ENCODE data around the gene ATP8B4.

ATP8B4 gene

DNA sequence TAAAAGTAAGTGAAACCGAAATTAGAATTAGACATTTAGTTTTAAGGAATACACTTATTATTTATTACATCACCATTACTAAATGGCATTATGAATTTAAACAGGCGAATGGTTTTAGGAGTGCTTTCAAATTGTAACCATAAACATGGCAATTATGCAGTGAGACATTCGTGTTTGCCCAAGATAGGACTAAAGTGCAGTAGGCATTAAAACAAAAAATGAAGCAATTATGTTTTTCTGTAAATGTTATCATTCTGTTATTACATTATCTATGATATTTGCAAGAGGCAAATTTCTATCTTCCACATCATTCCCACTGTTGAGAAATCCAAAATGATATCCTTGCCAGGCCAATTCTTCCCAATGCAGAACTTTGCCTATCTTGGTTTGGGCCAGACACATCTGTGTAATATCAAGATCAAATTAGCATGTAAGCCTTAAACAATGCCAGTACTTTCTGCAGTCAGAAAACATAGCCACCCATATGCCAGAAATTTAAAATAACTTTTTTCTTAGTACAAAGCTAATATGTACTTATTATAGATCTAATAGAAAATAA, 156.9 kb downstream of the ATP8B4 start:
- DNase-seq (ENCODE audit: low read depth) = no peak
- H3K4me3 ChIP-seq (ENCODE audit: low read depth, low read length) = no peak overlapping the region
- TF ChIP-seq, protein P1, sequence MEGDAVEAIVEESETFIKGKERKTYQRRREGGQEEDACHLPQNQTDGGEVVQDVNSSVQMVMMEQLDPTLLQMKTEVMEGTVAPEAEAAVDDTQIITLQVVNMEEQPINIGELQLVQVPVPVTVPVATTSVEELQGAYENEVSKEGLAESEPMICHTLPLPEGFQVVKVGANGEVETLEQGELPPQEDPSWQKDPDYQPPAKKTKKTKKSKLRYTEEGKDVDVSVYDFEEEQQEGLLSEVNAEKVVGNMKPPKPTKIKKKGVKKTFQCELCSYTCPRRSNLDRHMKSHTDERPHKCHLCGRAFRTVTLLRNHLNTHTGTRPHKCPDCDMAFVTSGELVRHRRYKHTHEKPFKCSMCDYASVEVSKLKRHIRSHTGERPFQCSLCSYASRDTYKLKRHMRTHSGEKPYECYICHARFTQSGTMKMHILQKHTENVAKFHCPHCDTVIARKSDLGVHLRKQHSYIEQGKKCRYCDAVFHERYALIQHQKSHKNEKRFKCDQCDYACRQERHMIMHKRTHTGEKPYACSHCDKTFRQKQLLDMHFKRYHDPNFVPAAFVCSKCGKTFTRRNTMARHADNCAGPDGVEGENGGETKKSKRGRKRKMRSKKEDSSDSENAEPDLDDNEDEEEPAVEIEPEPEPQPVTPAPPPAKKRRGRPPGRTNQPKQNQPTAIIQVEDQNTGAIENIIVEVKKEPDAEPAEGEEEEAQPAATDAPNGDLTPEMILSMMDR (IDR thresholded peaks at IDR 0.05; ENCODE audit: low read depth, low read length) = no peak
- TF ChIP-seq MYC (IDR thresholded peaks at IDR 0.05; ENCODE audit: low read depth, low read length) = no peak
- TF ChIP-seq, protein P2, sequence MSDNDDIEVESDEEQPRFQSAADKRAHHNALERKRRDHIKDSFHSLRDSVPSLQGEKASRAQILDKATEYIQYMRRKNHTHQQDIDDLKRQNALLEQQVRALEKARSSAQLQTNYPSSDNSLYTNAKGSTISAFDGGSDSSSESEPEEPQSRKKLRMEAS (IDR thresholded peaks at IDR 0.05; ENCODE audit: low read depth, low read length) = no peak
- TF ChIP-seq POLR2A (IDR thresholded peaks at IDR 0.05; ENCODE audit: extremely low read depth, insufficient read length) = no peak

DNA sequence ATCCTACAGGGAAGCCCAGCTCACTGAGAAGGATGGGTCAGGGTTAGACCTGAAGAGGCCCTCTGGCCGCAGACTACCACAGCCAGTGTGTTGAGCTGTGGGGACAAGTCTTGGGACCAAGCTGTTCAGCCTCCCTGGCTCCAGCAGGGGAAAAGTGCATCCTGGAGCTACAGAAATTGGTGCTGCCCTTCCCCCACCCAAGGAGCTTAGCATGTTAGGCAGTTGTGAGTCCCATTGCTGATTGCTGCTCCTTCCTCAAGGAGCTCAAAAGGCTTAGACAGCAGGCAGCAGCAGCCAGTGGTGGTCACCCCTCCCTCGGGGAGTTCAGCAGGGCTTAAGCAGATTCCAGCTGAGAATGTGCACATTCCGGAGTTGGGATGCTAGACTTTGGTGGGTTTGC, 165.6 kb downstream of the ATP8B4 start:
- no peak for DNase-seq (ENCODE audit: low read depth)
- no peak for TF ChIP-seq POLR2A (IDR thresholded peaks at IDR 0.05; ENCODE audit: extremely low read depth, insufficient read length)
- no peak for TF ChIP-seq MYC (IDR thresholded peaks at IDR 0.05; ENCODE audit: low read depth, low read length)
- TF ChIP-seq, protein P2 (IDR thresholded peaks at IDR 0.05; ENCODE audit: low read depth, low read length) = no peak
- TF ChIP-seq, protein P1 (IDR thresholded peaks at IDR 0.05; ENCODE audit: low read depth, low read length) = no peak
- no peak overlapping the region for H3K4me3 ChIP-seq (ENCODE audit: low read depth, low read length)

DNA sequence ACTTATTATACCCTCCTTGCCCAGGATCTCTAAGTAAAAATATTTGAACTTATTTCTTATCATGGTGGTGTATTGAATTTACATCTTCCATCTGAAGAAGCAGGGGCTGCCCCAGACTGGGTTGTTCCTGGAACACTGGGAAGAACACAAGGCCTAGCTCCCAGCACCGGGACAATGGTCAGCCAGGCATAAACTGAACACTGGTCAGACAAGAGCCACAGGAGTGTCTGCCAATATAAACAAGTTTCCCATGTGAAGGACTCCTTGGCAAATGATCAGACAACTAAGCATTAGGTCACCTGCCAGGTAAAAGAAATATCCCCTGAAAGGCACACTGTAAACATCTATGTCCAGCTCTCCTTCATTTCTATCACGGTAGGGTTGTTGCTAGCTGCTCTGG, 172.4 kb downstream of the ATP8B4 start:
- H3K4me3 ChIP-seq (ENCODE audit: low read depth, low read length) = no peak overlapping the region
- no peak for DNase-seq (ENCODE audit: low read depth)
- TF ChIP-seq, protein P2 (IDR thresholded peaks at IDR 0.05; ENCODE audit: low read depth, low read length) = no peak
- TF ChIP-seq, protein P1 (IDR thresholded peaks at IDR 0.05; ENCODE audit: low read depth, low read length) = no peak
- TF ChIP-seq MYC (IDR thresholded peaks at IDR 0.05; ENCODE audit: low read depth, low read length) (no peak), POLR2A (IDR thresholded peaks at IDR 0.05; ENCODE audit: extremely low read depth, insufficient read length) (no peak)

DNA sequence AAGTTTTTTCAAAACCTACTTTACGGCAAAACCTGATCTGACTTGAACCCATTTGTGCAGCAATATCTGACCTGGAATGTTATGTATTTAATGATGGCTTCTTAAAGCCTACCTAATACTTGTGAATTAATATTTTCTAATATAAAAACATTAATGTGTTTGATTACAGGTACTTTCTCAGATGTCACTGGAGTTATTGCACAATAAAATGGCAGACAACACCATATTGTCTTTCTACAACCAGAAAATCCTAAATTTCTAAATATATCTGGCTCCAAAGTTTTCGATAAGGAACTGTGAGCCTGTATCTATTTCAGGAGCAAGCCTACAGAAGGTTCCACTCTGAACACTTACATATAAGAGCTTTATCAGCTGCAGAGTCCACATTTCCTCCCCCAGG, 184.5 kb downstream of the ATP8B4 start:
- TF ChIP-seq POLR2A (IDR thresholded peaks at IDR 0.05; ENCODE audit: extremely low read depth, insufficient read length) (no peak), MYC (IDR thresholded peaks at IDR 0.05; ENCODE audit: low read depth, low read length) (no peak)
- TF ChIP-seq, protein P2 (IDR thresholded peaks at IDR 0.05; ENCODE audit: low read depth, low read length) = no peak
- TF ChIP-seq, protein P1 (IDR thresholded peaks at IDR 0.05; ENCODE audit: low read depth, low read length) = no peak
- DNase-seq (ENCODE audit: low read depth) = no peak
- no peak overlapping the region for H3K4me3 ChIP-seq (ENCODE audit: low read depth, low read length)

DNA sequence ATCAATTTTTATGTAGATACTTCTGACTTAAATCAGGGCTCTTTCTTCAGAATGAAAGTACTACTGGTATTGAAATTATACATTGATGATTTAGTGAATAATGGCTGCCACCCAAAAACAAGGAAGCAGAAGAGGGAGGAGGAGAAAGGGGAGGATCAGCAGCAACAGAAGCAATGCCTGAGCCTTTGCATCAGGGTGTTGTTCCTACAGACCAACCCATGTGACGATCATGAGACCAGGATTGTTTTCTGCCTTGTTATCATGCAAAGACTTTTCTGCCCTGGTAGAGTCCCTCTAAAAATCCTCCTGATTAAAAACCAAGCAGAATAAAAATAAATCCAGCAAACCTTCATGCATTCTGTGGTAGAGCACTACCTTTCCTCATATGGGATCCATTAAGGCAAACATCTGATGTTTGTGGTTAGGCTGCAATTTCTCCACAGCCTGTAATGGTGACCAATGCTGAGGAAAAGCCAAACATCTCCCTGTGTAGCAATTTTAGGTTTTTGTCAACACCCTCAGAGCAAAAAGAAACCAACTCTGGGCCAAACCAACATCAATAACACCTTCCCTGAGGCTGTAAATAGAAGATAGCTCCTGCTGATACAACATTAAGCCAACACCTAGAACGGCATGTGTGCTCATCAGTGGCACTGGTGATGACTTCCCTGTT, 191.7 kb downstream of the ATP8B4 start:
- TF ChIP-seq POLR2A (IDR thresholded peaks at IDR 0.05; ENCODE audit: extremely low read depth, insufficient read length) (no peak), MYC (IDR thresholded peaks at IDR 0.05; ENCODE audit: low read depth, low read length) (no peak)
- TF ChIP-seq, protein P2 (IDR thresholded peaks at IDR 0.05; ENCODE audit: low read depth, low read length) = no peak
- TF ChIP-seq, protein P1 (IDR thresholded peaks at IDR 0.05; ENCODE audit: low read depth, low read length) = no peak
- peak; percentile 24 for DNase-seq (ENCODE audit: low read depth)
- H3K4me3 ChIP-seq (ENCODE audit: low read depth, low read length) = no peak overlapping the region

Data from NB4 (cell line).